Measurements from ENCODE around the gene PRR18. TPM values are rescaled to one million over a fixed set of nuclear protein-coding genes. Genes with fewer than 3 reads are reported as not detected.

Gene PRR18
- total and polyA plus RNA-seq, 2 of the 13 experiments (the other 11 are each of a cell fraction or from before 2014, with no cell fraction given): 0.04 TPM

GRCh38 chr6:166306378-166307081, 1.7 kb downstream of the PRR18 start (continued):
- TF ChIP-seq, protein P1, sequence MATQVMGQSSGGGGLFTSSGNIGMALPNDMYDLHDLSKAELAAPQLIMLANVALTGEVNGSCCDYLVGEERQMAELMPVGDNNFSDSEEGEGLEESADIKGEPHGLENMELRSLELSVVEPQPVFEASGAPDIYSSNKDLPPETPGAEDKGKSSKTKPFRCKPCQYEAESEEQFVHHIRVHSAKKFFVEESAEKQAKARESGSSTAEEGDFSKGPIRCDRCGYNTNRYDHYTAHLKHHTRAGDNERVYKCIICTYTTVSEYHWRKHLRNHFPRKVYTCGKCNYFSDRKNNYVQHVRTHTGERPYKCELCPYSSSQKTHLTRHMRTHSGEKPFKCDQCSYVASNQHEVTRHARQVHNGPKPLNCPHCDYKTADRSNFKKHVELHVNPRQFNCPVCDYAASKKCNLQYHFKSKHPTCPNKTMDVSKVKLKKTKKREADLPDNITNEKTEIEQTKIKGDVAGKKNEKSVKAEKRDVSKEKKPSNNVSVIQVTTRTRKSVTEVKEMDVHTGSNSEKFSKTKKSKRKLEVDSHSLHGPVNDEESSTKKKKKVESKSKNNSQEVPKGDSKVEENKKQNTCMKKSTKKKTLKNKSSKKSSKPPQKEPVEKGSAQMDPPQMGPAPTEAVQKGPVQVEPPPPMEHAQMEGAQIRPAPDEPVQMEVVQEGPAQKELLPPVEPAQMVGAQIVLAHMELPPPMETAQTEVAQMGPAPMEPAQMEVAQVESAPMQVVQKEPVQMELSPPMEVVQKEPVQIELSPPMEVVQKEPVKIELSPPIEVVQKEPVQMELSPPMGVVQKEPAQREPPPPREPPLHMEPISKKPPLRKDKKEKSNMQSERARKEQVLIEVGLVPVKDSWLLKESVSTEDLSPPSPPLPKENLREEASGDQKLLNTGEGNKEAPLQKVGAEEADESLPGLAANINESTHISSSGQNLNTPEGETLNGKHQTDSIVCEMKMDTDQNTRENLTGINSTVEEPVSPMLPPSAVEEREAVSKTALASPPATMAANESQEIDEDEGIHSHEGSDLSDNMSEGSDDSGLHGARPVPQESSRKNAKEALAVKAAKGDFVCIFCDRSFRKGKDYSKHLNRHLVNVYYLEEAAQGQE (IDR thresholded peaks at IDR 0.05; ENCODE audit: borderline replicate concordance in 1 of 2, low read depth in 1 of 2, low read length in 2 of 2): no peak
- TF ChIP-seq ZNF552 (CRISPR knock-in tag; IDR thresholded peaks at IDR 0.05; ENCODE audit: borderline replicate concordance) (no peak), CEBPB (IDR thresholded peaks at IDR 0.05; ENCODE audit: borderline replicate concordance, low read depth, low read length) (peak; percentile 78; the same call in 1 of the 2 replicates), SOX6 (IDR thresholded peaks at IDR 0.05) (no peak), SOX6 (CRISPR knock-in tag; IDR thresholded peaks at IDR 0.05) (peak; percentile 46), PHB2 (IDR thresholded peaks at IDR 0.05; ENCODE audit: partially characterized antibody) (no peak), ZNF687 (CRISPR knock-in tag; IDR thresholded peaks at IDR 0.05) (peak; percentile 55), GATAD2A (CRISPR knock-in tag; IDR thresholded peaks at IDR 0.05) (peak; percentile 17), CEBPG (CRISPR knock-in tag; IDR thresholded peaks at IDR 0.05) (peak; percentile 73), SAP130 (CRISPR knock-in tag; IDR thresholded peaks at IDR 0.05; ENCODE audit: low read depth) (peak; percentile 24), ZNF572 (CRISPR knock-in tag; IDR thresholded peaks at IDR 0.05) (0 out of 2 replicates have a peak, but pooled peaks have one; percentile 53), SALL1 (CRISPR knock-in tag; IDR thresholded peaks at IDR 0.05) (peak; percentile 86), ZSCAN9 (CRISPR knock-in tag; IDR thresholded peaks at IDR 0.05; ENCODE audit: borderline replicate concordance) (no peak), ZNF597 (CRISPR knock-in tag; IDR thresholded peaks at IDR 0.05) (no peak), HNRNPL (IDR thresholded peaks at IDR 0.05; ENCODE audit: low read depth, low read length) (peak; percentile 58; the same call in 1 of the 2 replicates), ZNF501 (CRISPR knock-in tag; IDR thresholded peaks at IDR 0.05) (0 out of 2 replicates have a peak, but pooled peaks have one; percentile 29), SP5 (CRISPR knock-in tag; IDR thresholded peaks at IDR 0.05; ENCODE audit: borderline replicate concordance, low read depth) (no peak)
- TF ChIP-seq, protein P2, sequence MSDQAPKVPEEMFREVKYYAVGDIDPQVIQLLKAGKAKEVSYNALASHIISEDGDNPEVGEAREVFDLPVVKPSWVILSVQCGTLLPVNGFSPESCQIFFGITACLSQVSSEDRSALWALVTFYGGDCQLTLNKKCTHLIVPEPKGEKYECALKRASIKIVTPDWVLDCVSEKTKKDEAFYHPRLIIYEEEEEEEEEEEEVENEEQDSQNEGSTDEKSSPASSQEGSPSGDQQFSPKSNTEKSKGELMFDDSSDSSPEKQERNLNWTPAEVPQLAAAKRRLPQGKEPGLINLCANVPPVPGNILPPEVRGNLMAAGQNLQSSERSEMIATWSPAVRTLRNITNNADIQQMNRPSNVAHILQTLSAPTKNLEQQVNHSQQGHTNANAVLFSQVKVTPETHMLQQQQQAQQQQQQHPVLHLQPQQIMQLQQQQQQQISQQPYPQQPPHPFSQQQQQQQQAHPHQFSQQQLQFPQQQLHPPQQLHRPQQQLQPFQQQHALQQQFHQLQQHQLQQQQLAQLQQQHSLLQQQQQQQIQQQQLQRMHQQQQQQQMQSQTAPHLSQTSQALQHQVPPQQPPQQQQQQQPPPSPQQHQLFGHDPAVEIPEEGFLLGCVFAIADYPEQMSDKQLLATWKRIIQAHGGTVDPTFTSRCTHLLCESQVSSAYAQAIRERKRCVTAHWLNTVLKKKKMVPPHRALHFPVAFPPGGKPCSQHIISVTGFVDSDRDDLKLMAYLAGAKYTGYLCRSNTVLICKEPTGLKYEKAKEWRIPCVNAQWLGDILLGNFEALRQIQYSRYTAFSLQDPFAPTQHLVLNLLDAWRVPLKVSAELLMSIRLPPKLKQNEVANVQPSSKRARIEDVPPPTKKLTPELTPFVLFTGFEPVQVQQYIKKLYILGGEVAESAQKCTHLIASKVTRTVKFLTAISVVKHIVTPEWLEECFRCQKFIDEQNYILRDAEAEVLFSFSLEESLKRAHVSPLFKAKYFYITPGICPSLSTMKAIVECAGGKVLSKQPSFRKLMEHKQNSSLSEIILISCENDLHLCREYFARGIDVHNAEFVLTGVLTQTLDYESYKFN (CRISPR knock-in tag; conservative IDR thresholded peaks at IDR 0.05): peak; percentile 40; the same call in 1 of the 2 replicates

Data from HepG2 (cell line).